Fibroblast of peridontal ligament (primary cell): ENCODE measurements around the gene GLO1.
"Not testable (repeated sequence)": the region's sequence is repeated elsewhere in the genome, so short reads cannot be mapped to it uniquely, and the experiment has no call there.

Experiments used
- DNase-seq: peaks from one replicate; pipeline ENCODE4 v3.0.0-alpha.2; 2010; ENCODE audit errors: extremely low read depth

The GLO1 gene

GRCh38 chr6:38705924-38706323 lies 3.0 kb upstream of the GLO1 start:
- no peak for DNase-seq

DNA sequence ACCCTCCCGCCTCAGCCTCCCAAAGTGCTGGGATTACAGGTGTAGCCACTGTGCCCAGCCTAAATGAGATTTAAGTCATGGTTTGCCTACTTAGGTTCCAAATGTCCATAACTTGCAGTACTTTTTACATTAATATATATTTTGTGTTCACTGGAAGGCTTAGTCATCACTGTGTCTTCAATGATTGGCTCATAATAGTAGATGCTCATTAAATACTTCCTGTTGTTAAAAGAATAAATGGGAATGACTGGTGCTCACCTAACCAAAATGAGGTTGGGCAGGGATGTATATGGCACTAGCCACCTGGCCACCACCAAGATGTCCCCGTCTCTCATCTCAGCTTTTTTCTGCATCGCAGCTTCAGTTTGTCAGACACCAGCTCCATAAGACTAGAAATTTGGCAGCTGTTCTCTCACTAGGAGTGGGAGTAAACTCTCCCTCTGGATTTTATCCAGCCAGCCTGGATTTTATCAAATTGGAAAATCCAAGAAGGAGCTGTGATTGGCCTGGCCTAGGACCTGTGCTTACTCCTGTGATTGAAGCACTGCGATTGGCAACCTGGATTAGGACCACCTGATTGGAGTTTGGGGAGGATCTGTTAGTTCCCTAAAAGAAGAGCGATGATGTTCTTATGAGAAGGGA lies 1.1 kb upstream of the GLO1 start:
- no peak for DNase-seq

DNA sequence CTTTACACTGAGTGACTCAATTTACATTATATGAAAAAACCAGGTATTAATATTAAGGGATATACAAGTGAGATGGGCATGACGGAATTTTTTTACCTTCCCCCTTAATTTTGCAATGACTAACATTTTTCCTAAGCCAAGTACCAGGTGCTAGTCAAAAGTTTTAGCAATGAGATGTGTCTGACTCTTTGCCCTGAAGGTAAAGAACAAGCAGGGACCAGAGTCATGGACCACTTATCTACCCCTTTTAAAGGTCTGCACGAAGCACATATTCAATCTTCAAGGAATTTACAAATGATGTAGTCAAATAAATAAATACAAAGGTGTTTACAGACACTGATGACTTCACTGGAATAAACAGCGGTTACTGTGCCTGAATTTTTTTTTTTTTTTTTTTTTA lies 1.4 kb downstream of the GLO1 start:
- DNase-seq, result no peak

DNA sequence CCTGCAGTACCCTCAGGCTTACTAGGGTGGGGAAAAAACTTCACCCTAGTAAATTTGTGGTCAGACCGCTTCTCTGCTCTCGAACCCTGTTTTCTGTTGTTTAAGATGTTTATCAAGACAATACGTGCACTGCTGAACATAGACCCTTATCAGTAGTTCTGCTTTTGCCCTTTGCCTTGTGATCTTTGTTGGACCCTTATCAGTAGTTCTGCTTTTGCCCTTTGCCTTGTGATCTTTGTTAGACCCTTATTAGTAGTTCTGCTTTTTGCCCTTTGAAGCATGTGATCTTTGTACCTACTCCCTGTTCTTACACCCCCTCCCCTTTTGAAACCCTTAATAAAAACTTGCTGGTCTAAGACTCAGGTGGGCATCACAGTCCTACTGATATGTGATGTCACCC lies 3.2 kb downstream of the GLO1 start:
- not testable (repeated sequence) for DNase-seq

GRCh38 chr6:38697846-38698245 lies 5.1 kb downstream of the GLO1 start:
- no peak for DNase-seq

- DNase-seq, result no peak
Measured at GRCh38 chr6:38696345-38696744, 6.6 kb downstream of the GLO1 start.

- DNase-seq, result no peak
Measured at GRCh38 chr6:38695933-38696332, 7.0 kb downstream of the GLO1 start.

GRCh38 chr6:38695227-38695900 lies 7.6 kb downstream of the GLO1 start:
- no peak for DNase-seq

DNA sequence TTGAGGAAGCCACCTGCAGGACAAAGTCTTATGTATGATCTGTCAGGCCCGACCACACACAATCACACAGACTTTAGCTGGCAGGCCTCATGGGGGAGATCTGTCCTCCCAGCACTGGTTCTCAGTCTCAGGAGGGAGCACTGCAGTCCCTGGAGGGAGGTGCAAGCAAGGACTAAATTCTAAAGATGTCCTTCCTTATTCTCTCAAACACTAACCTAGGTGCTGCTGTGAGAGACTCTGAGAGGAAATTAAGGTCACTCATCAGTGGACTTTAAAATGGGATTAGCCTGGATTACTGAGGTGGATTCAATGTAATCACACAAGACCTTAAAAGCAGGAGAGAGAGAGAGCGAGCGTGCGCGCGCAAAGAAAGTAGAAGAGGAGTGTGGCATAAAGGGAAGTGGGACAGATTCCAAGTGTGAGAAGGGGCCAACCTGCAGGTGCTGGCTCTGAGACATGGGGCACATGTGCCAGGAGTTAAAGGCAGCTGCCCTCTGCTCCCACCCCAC lies 14.3 kb downstream of the GLO1 start:
- DNase-seq, result no peak

- DNase-seq, result no peak
Measured at GRCh38 chr6:38687549-38687948, 15.4 kb downstream of the GLO1 start.

DNA sequence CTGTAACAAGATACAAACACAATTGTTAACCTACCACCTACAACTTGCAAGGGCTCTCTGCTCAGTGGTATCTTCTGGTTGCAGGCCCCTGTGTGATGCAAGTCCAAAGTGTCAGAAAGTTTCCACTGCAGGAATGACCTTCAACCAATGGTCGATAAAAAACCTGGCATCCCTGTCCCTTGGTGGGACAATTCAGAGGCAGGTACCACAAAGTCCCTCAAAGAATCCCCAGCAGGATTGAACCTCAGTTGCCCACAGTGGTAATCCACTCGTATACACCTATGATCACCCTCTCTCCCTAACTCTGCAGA lies 15.9 kb downstream of the GLO1 start:
- no peak for DNase-seq

- DNase-seq, result no peak
Measured at GRCh38 chr6:38686270-38687042, 16.5 kb downstream of the GLO1 start.

GRCh38 chr6:38684904-38685303 lies 18.0 kb downstream of the GLO1 start:
- DNase-seq, result no peak

GRCh38 chr6:38684237-38684636 lies 18.7 kb downstream of the GLO1 start:
- no peak for DNase-seq

DNA sequence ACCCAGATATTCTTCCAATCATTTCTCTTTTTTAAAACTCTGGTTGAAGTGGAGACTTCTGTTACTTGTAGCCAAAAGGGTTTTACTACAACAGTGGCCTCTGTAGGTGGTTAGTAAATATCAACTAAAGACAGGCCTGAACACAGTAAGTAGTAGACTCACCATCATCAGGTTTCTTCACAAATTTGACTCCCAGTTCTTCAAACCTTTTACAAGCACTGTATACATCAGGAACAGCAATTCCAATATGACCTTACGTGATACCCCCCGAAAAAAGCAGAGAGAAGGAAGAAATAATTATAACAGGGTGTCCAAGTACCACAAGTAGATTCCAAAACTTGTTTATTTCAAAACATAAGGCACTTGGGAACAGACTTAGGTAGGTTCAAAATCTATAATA lies 21.1 kb downstream of the GLO1 start:
- no peak for DNase-seq

GRCh38 chr6:38679668-38680067 lies 23.3 kb downstream of the GLO1 start:
- DNase-seq, result no peak

DNA sequence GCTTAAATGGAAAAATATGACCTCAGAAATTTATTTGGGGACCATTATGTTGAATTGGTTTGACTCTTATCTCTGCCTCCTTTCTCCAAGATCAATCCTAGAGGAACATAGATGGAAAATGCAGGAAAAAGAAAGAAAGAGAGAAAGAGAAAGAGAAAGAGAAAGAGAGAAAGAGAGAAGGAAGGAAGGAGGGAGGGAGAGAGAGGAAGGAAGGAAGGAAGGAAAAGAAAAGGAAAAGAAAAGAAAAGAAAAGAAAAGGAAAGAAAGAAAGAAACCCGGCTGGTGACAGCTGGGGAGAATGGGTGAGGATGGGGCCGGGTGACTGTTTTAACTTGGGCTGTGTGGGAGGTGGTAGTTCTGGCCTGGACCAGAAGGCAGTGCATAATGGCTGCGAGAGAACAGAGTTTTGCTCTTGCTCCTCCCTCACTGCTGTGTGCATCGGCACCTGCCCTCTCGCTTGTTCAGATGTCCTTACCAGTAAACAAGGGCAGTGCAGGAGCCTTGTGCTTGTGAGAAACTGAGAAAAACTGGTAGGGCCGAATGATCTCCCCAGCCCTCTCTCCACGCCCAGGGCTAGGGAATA lies 24.7 kb downstream of the GLO1 start:
- no peak for DNase-seq

DNA sequence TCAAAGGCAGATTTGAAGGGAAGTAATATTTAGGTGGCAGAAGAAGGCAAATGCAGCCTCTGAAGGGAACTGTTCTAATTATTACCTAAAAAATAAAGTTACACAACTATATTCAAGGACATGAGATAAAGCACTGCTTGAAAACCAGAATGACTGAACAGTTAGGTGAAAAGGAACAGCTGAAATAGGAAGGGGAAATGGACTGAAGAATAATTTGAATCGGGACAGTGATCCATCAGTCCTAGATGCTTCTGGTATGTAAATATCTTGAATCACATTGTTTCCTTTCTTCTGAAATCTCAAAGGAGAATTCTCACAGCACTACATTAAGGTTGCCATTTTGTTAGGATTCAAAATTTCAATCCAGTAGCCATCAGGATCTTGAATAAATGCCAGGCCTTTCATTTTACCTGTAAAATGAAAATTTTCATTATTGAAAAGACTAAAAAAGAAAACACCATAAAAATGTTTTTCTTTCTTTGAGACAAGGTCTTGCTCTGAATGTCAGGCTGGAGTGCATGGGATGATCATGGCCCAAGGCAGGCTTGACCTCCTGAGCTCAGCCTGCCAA lies 25.9 kb downstream of the GLO1 start:
- DNase-seq, result no peak

GRCh38 chr6:38676236-38676973 lies 26.5 kb downstream of the GLO1 start:
- no peak for DNase-seq

- DNase-seq, result no peak
Measured at GRCh38 chr6:38673397-38674165, 29.4 kb downstream of the GLO1 start.
